H9 (cell line): ENCODE data around the gene MX2. TPM values are rescaled to one million over a fixed set of nuclear protein-coding genes. Genes with fewer than 3 reads are reported as not detected.

Experiments used
- DNase-seq: peaks from one replicate; pipeline ENCODE4 v3.0.0-alpha.2; 2017
- H2AFZ ChIP-seq: one replicate; pipeline ENCODE4 v1.6.1; 2013; ENCODE audit warnings: mild to moderate bottlenecking, low read length, control low read depth, moderate library complexity
- H2AK5ac ChIP-seq: 2 replicates; pipeline ENCODE4 v1.6.1; 2013; ENCODE audit warnings: low read length, control low read depth, mixed read lengths; ENCODE audit not compliant: insufficient read length
- H2BK120ac ChIP-seq: one replicate; pipeline ENCODE4 v1.6.1; 2013; ENCODE audit warnings: low read depth, mild to moderate bottlenecking, low read length, control low read depth, inconsistent platforms; ENCODE audit not compliant: poor library complexity, severe bottlenecking
- H2BK12ac ChIP-seq: 2 replicates; pipeline ENCODE4 v1.6.1; 2013; ENCODE audit warnings: low read length, control low read depth, mixed read lengths, low read depth; ENCODE audit not compliant: insufficient read length
- H2BK15ac ChIP-seq: 2 replicates; pipeline ENCODE4 v1.6.1; 2013; ENCODE audit warnings: low read depth, low read length, control low read depth
- H2BK20ac ChIP-seq: one replicate; pipeline ENCODE4 v1.6.1; 2013; ENCODE audit warnings: low read depth, mild to moderate bottlenecking, low read length, control low read depth, inconsistent platforms; ENCODE audit not compliant: poor library complexity, severe bottlenecking
- H2BK5ac ChIP-seq: 2 replicates; pipeline ENCODE4 v1.6.1; 2013; ENCODE audit warnings: low read length, control low read depth, mixed read lengths; ENCODE audit not compliant: insufficient read length
- H3K14ac ChIP-seq: 2 replicates; pipeline ENCODE4 v1.6.1; 2013; ENCODE audit warnings: low read length, control low read depth; ENCODE audit not compliant: insufficient read depth
- H3K18ac ChIP-seq: 2 replicates; pipeline ENCODE4 v1.6.1; 2013; ENCODE audit warnings: low read depth, mild to moderate bottlenecking, mixed read lengths, low read length, control low read depth; ENCODE audit not compliant: insufficient read length
- H3K23ac ChIP-seq: 2 replicates; pipeline ENCODE4 v1.6.1; 2013; ENCODE audit warnings: low read length, control low read depth, mixed read lengths, low read depth; ENCODE audit not compliant: insufficient read length
- H3K23me2 ChIP-seq: 2 replicates; pipeline ENCODE4 v1.6.1; 2013; ENCODE audit warnings: low read depth, mild to moderate bottlenecking, mixed read lengths, low read length, control low read depth; ENCODE audit not compliant: insufficient read length, poor library complexity, severe bottlenecking
- H3K27ac ChIP-seq: 2 replicates; pipeline ENCODE4 v1.5.1; 2013; ENCODE audit warnings: low read length, control low read depth, mixed read lengths, low read depth; ENCODE audit not compliant: insufficient read length
- H3K27me3 ChIP-seq: 2 replicates; pipeline ENCODE4 v1.6.1; 2013; ENCODE audit warnings: low read length, control low read depth, inconsistent platforms; ENCODE audit not compliant: insufficient read depth
- H3K4ac ChIP-seq: 2 replicates; pipeline ENCODE4 v1.6.1; 2013; ENCODE audit warnings: low read depth, mild to moderate bottlenecking, control low read depth, inconsistent platforms, low read length, moderate library complexity
- H3K4me1 ChIP-seq: 2 replicates; pipeline ENCODE4 v1.6.1; 2013; ENCODE audit warnings: low read length, control low read depth, inconsistent platforms; ENCODE audit not compliant: insufficient read depth
- H3K4me2 ChIP-seq: 2 replicates; pipeline ENCODE4 v1.6.1; 2013; ENCODE audit warnings: low read length, control low read depth, mixed read lengths; ENCODE audit not compliant: insufficient read length, insufficient read depth
- H3K56ac ChIP-seq: 2 replicates; pipeline ENCODE4 v1.6.1; 2013; ENCODE audit warnings: low read depth, mild to moderate bottlenecking, mixed read lengths, low read length, control low read depth; ENCODE audit not compliant: insufficient read length
- H3K79me1 ChIP-seq: 2 replicates; pipeline ENCODE4 v1.6.1; 2013; ENCODE audit warnings: low read depth, mild to moderate bottlenecking, moderate library complexity, low read length, control low read depth, inconsistent platforms; ENCODE audit not compliant: insufficient read depth, poor library complexity, severe bottlenecking
- H3K79me2 ChIP-seq: 2 replicates; pipeline ENCODE4 v1.6.1; 2013; ENCODE audit warnings: low read length, control low read depth, inconsistent platforms; ENCODE audit not compliant: insufficient read depth
- H3K9ac ChIP-seq: 2 replicates; pipeline ENCODE4 v1.6.1; 2013; ENCODE audit warnings: low read length, control low read depth, mixed read lengths; ENCODE audit not compliant: insufficient read length; ENCODE audit errors: extremely low read depth
- H3K9me3 ChIP-seq: one replicate; pipeline ENCODE4 v1.6.1; 2013; ENCODE audit warnings: low read depth, low read length, inconsistent platforms; ENCODE audit not compliant: control insufficient read depth
- H3T11ph ChIP-seq: one replicate; pipeline ENCODE4 v1.6.1; 2013; ENCODE audit warnings: mild to moderate bottlenecking, low read length, control low read depth, inconsistent platforms
- H4K20me1 ChIP-seq: one replicate; pipeline ENCODE4 v1.6.1; 2013; ENCODE audit not compliant: control insufficient read depth, insufficient read length, insufficient read depth
- H4K5ac ChIP-seq: 2 replicates; pipeline ENCODE4 v1.6.1; 2013; ENCODE audit warnings: low read depth, mild to moderate bottlenecking, mixed read lengths, low read length, control low read depth; ENCODE audit not compliant: insufficient read length
- H4K8ac ChIP-seq: replicated peaks from 2 replicates; pipeline ENCODE4 v1.6.1; 2013; ENCODE audit warnings: low read length, control low read depth, mixed read lengths, low read depth; ENCODE audit not compliant: insufficient read length
- H4K91ac ChIP-seq: 2 replicates; pipeline ENCODE4 v1.6.1; 2013; ENCODE audit warnings: low read depth, mild to moderate bottlenecking, moderate library complexity, mixed read lengths, low read length, control low read depth; ENCODE audit not compliant: insufficient read length
- H3K27ac Mint-ChIP-seq, 3 experiments: 2 replicates in 2 of 3; 3 replicates in 1 of 3; pipeline ENCODE4 v1.8.0; 2020 to 2021; ENCODE audit warnings: mixed read lengths in 3 of 3, mild to moderate bottlenecking in 1 of 3, moderate library complexity in 1 of 3
- H3K27me3 Mint-ChIP-seq: 2 replicates; pipeline ENCODE4 v1.8.0; 2021; ENCODE audit warnings: low read depth, mild to moderate bottlenecking, moderate library complexity, mixed read lengths
- H3K36me3 Mint-ChIP-seq, 3 experiments: 2 replicates in 2 of 3; 3 replicates in 1 of 3; pipeline ENCODE4 v1.8.0; 2020 to 2021; ENCODE audit warnings: low read depth in 3 of 3, mixed read lengths in 3 of 3; ENCODE audit not compliant: insufficient read depth in 1 of 3
- H3K4me1 Mint-ChIP-seq, 2 experiments: 2 replicates each; pipeline ENCODE4 v1.8.0; 2020; ENCODE audit warnings: mixed read lengths in 2 of 2
- H3K4me3 Mint-ChIP-seq, 2 experiments: 2 replicates in 1 of 2; 3 replicates in 1 of 2; pipeline ENCODE4 v1.8.0; 2020 to 2021; ENCODE audit warnings: mild to moderate bottlenecking in 2 of 2, mixed read lengths in 2 of 2, moderate library complexity in 1 of 2
- H3K9me3 Mint-ChIP-seq, 2 experiments: 2 replicates in 1 of 2; 3 replicates in 1 of 2; pipeline ENCODE4 v1.8.0; 2020; ENCODE audit warnings: mild to moderate bottlenecking in 2 of 2, mixed read lengths in 2 of 2, moderate library complexity in 1 of 2
- WGBS: extraction: QIAGEN DNeasy Blood & Tissue Kit; methylation state at CpG from one replicate; pipeline ENCODE4 v1.1.7; 2013; ENCODE audit warnings: missing lambda C conversion rate, low lambda C conversion rate, mixed read lengths; ENCODE audit not compliant: insufficient read length; ENCODE audit errors: extremely low coverage; 5-methylcytosine and 5-hydroxymethylcytosine counted together
- total RNA-seq: library from RNA; stranded (reverse); gene quantifications from 2 replicates; pipeline ENCODE4 v1.2.1, GENCODE V29; 2021
- TF ChIP-seq, protein P1 (sequence below): fragments of 200-600 bp; sonication (generic); conservative IDR thresholded peaks from 3 replicates; pipeline ENCODE4 v1.8.0; 2021; ENCODE audit warnings: antibody characterized with exemption, mild to moderate bottlenecking

The MX2 gene
- total RNA-seq, 1 experiment from 2014 or later, result 1.8 TPM

DNA sequence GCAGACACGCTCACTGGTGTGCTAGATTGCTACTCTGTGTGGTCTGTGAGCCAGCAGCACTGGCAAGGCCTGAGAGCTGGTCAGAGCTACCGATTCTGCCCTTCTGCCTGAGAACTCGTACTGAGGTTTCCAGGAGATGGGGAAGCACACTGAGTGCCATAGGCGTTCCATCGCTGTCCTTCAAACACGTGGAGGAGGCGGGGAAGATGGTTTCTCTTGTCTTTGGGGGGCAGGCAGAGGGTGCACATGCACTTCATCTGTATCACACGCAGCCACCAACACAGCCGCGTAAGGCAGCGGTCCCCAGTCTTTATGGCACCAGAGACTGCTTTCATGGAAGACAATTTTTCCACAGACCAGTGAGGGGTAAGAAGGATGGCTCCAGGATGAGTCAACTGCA lies 40.4 kb downstream of the MX2 start:
- Histone ChIP-seq H3K56ac (no peak overlapping the region), H2BK120ac (no peak overlapping the region), H4K8ac (no peak overlapping the region), H3K4me1 (no peaks in the 10 kb centered on the region), H2BK12ac (no peak overlapping the region), H3T11ph (no peak overlapping the region), H3K9me3 (no peaks in the 10 kb centered on the region), H3K79me2 (no peaks in the 10 kb centered on the region), H2BK5ac (no peak overlapping the region), H3K18ac (no peak overlapping the region), H3K9ac (no peak overlapping the region), H4K20me1 (no peaks in the 10 kb centered on the region), H3K79me1 (no peaks in the 10 kb centered on the region), H3K4ac (no peak overlapping the region), H4K91ac (no peak overlapping the region), H2AFZ (no peak overlapping the region), H3K27me3 (no peaks in the 10 kb centered on the region), H3K4me2 (no peak overlapping the region), H2BK15ac (no peak overlapping the region), H3K23me2 (no peaks in the 10 kb centered on the region), H4K5ac (no peak overlapping the region), H3K14ac (no peak overlapping the region), H2BK20ac (no peak overlapping the region), H3K27ac (no peak overlapping the region), H3K23ac (no peak overlapping the region), H2AK5ac (no peak overlapping the region)
- Mint-ChIP-seq H3K27ac (no peak overlapping the region), H3K9me3 (no peaks in the 10 kb centered on the region; a peak in 1 of 5 replicates), H3K36me3 (peaks cover 0 to 11% (median 0%) of the 10 kb centered on the region in 3 experiments; a peak in 2 of 7 replicates), H3K27me3 (peaks cover 2% of the 10 kb centered on the region), H3K4me1 (peaks cover 4 to 5% of the 10 kb centered on the region in 2 experiments), H3K4me3 (no peak overlapping the region)
- WGBS, result no CpG with 5 or more reads among the region's 11 CpGs
- TF ChIP-seq, protein P1, sequence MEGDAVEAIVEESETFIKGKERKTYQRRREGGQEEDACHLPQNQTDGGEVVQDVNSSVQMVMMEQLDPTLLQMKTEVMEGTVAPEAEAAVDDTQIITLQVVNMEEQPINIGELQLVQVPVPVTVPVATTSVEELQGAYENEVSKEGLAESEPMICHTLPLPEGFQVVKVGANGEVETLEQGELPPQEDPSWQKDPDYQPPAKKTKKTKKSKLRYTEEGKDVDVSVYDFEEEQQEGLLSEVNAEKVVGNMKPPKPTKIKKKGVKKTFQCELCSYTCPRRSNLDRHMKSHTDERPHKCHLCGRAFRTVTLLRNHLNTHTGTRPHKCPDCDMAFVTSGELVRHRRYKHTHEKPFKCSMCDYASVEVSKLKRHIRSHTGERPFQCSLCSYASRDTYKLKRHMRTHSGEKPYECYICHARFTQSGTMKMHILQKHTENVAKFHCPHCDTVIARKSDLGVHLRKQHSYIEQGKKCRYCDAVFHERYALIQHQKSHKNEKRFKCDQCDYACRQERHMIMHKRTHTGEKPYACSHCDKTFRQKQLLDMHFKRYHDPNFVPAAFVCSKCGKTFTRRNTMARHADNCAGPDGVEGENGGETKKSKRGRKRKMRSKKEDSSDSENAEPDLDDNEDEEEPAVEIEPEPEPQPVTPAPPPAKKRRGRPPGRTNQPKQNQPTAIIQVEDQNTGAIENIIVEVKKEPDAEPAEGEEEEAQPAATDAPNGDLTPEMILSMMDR, result no peak
- DNase-seq, result peak; percentile 14
